ENCODE data around the gene AAGAB. TPM values are rescaled to one million over a fixed set of nuclear protein-coding genes. Genes with fewer than 3 reads are reported as not detected.

Gene AAGAB
- total RNA-seq, 1 experiment from 2014 or later, result 40.1 TPM

DNA sequence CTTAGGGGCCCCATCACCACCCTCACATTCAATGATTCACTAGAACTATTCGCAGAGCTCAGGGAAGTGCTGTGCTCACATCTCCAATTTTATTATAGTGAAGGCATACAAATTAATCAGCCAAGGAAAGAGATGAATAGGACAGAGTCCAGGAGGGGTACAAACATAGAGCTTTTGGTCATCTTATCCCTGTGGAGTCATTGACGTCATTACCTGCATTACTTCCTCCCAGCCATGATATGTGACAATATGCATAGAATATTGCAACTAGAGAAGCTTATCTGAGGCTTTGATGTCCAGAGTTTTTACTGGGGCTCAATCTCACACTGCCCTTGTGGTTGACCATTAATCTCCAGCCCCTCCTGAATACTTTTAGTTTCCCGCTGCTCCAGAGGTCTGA is 1.6 kb upstream of the AAGAB start:
- Mint-ChIP-seq H3K4me3 (peak overlapping the region; percentile 60 to 96), H3K9me3 (no peaks in the 10 kb centered on the region), H3K4me1 (peaks cover 12 to 13% of the 10 kb centered on the region in 2 experiments), H3K27ac (no peak overlapping the region), H3K36me3 (ENCODE audit: insufficient read depth in 1 of 3, low read depth in 3 of 3) (no peaks in the 10 kb centered on the region; a peak in 1 of 7 replicates), H3K27me3 (ENCODE audit: low read depth) (peaks cover 23% of the 10 kb centered on the region)
- Histone ChIP-seq H2BK120ac (ENCODE audit: low read depth, low read length, poor library complexity, severe bottlenecking) (no peak overlapping the region), H3T11ph (ENCODE audit: low read length) (no peak overlapping the region), H3K14ac (ENCODE audit: insufficient read depth, low read length) (no peak overlapping the region), H3K27ac (ENCODE audit: insufficient read length, low read depth, low read length) (no peak overlapping the region), H3K4me1 (ENCODE audit: insufficient read depth, low read length) (no peaks in the 10 kb centered on the region), H3K79me1 (ENCODE audit: insufficient read depth, low read depth, low read length, poor library complexity, severe bottlenecking) (no peaks in the 10 kb centered on the region), H4K91ac (ENCODE audit: insufficient read length, low read depth, low read length) (no peak overlapping the region), H2BK15ac (ENCODE audit: low read depth, low read length) (no peak overlapping the region), H2AFZ (ENCODE audit: low read length) (no peak overlapping the region), H2BK12ac (ENCODE audit: insufficient read length, low read depth, low read length) (no peak overlapping the region), H2BK5ac (ENCODE audit: insufficient read length, low read length) (no peak overlapping the region), H4K5ac (ENCODE audit: insufficient read length, low read depth, low read length) (no peak overlapping the region), H4K20me1 (ENCODE audit: control insufficient read depth, insufficient read depth, insufficient read length) (no peaks in the 10 kb centered on the region), H3K27me3 (ENCODE audit: insufficient read depth, low read length) (no peaks in the 10 kb centered on the region), H2AK5ac (ENCODE audit: insufficient read length, low read length) (no peak overlapping the region), H3K23ac (ENCODE audit: insufficient read length, low read depth, low read length) (no peak overlapping the region), H3K79me2 (ENCODE audit: insufficient read depth, low read length) (peaks cover under 1% of the 10 kb centered on the region; the same call in 1 of the 2 replicates), H3K56ac (ENCODE audit: insufficient read length, low read depth, low read length) (no peak overlapping the region), H2BK20ac (ENCODE audit: low read depth, low read length, poor library complexity, severe bottlenecking) (no peak overlapping the region), H3K18ac (ENCODE audit: insufficient read length, low read depth, low read length) (no peak overlapping the region), H4K8ac (replicated peaks; ENCODE audit: insufficient read length, low read depth, low read length) (no peak overlapping the region), H3K9me3 (ENCODE audit: control insufficient read depth, low read depth, low read length) (no peaks in the 10 kb centered on the region), H3K9ac (ENCODE audit: extremely low read depth, insufficient read length, low read length) (no peak overlapping the region), H3K4ac (ENCODE audit: low read depth, low read length) (no peak overlapping the region), H3K23me2 (ENCODE audit: insufficient read length, low read depth, low read length, poor library complexity, severe bottlenecking) (no peaks in the 10 kb centered on the region), H3K4me2 (ENCODE audit: insufficient read depth, insufficient read length, low read length) (no peak overlapping the region)
- WGBS (ENCODE audit: extremely low coverage, insufficient read length, low lambda C conversion rate), result no CpG with 5 or more reads among the region's 3 CpGs
- TF ChIP-seq CTCF (conservative IDR thresholded peaks at IDR 0.05), result no peak
- DNase-seq, result no peak
